IMR-90 (cell line): Measurements from ENCODE around the gene CNIH2. TPM values are rescaled to one million over a fixed set of nuclear protein-coding genes. Genes with fewer than 3 reads are reported as not detected.

Experiments used
- ATAC-seq: fragments of 200-7000 bp; cut with Tn5 transposase; 2 replicates; pipeline ENCODE4 v1.9.1; 2020; ENCODE audit warnings: low read depth, mild to moderate bottlenecking, moderate library complexity
- BruUV-seq: library from RNA; stranded (reverse); fragments of 400-500 nt; replicated peaks from 2 replicates; lab custom pipeline; 2021; lab: Mats Ljungman, UMichigan
- CTCF ChIA-PET: fragments of 300-600 bp; formaldehyde crosslinking; extraction: SDS; loops from one replicate; lab custom pipeline; 2021; ENCODE audit warnings: antibody characterized with exemption; lab: Yijun Ruan, JAX
- POLR2A ChIA-PET: fragments of 300-600 bp; sonication (Branson Sonifier 250); formaldehyde crosslinking; loops from one replicate; lab custom pipeline; 2022; ENCODE audit warnings: antibody characterized with exemption; ENCODE audit not compliant: unreplicated experiment; lab: Charles Lee
- DNase-seq: peaks from one replicate; pipeline ENCODE4 v3.0.0; 2013
- H2AFZ ChIP-seq: replicated peaks from 2 replicates; pipeline ENCODE3; 2013; ENCODE audit warnings: low read length, mild to moderate bottlenecking; ENCODE audit not compliant: poor library complexity
- H2AK5ac ChIP-seq: 2 replicates; pipeline ENCODE4 v1.6.1; 2013; ENCODE audit warnings: low read depth, low read length, inconsistent platforms
- H2AK9ac ChIP-seq: replicated peaks from 2 replicates; pipeline ENCODE3; 2013; ENCODE audit warnings: mild to moderate bottlenecking, low read depth, low read length, moderate library complexity; ENCODE audit not compliant: poor library complexity
- H2BK120ac ChIP-seq: 2 replicates; pipeline ENCODE4 v1.6.1; 2013; ENCODE audit warnings: low read depth, low read length, inconsistent platforms
- H2BK15ac ChIP-seq: 3 replicates; pipeline ENCODE4 v1.6.1; 2013; ENCODE audit warnings: low read depth, low read length, inconsistent platforms
- H2BK20ac ChIP-seq: 2 replicates; pipeline ENCODE4 v1.6.1; 2013; ENCODE audit warnings: low read depth, mild to moderate bottlenecking, inconsistent platforms, low read length, moderate library complexity
- H2BK5ac ChIP-seq: 2 replicates; pipeline ENCODE4 v1.6.1; 2013; ENCODE audit warnings: mild to moderate bottlenecking, low read depth, low read length, inconsistent platforms; ENCODE audit not compliant: poor library complexity, severe bottlenecking
- H3K14ac ChIP-seq: replicated peaks from 2 replicates; pipeline ENCODE4 v1.6.1; 2013; ENCODE audit warnings: low read depth, low read length, inconsistent platforms
- H3K18ac ChIP-seq: 2 replicates; pipeline ENCODE4 v1.6.1; 2013; ENCODE audit warnings: low read depth, low read length, control low read depth
- H3K23ac ChIP-seq: 2 replicates; pipeline ENCODE4 v1.6.1; 2013; ENCODE audit warnings: low read depth, low read length, inconsistent platforms
- H3K27ac ChIP-seq: 2 replicates; pipeline ENCODE4 v1.5.1; 2013; ENCODE audit warnings: mild to moderate bottlenecking, control low read depth, low read length; ENCODE audit not compliant: insufficient read depth
- H3K27me3 ChIP-seq: 2 replicates; pipeline ENCODE4 v1.6.1; 2013; ENCODE audit warnings: low read length; ENCODE audit not compliant: control insufficient read depth, insufficient read depth
- H3K36me3 ChIP-seq: 2 replicates; pipeline ENCODE4 v1.6.1; 2013; ENCODE audit warnings: low read length, mixed read lengths; ENCODE audit not compliant: control insufficient read depth, insufficient read depth
- H3K4ac ChIP-seq: 2 replicates; pipeline ENCODE4 v1.6.1; 2013; ENCODE audit warnings: low read depth, low read length, inconsistent platforms
- H3K4me1 ChIP-seq: 2 replicates; pipeline ENCODE4 v1.6.1; 2013; ENCODE audit warnings: low read length, mixed read lengths; ENCODE audit not compliant: control insufficient read depth, insufficient read depth
- H3K4me2 ChIP-seq: 2 replicates; pipeline ENCODE4 v1.6.1; 2013; ENCODE audit warnings: low read depth, mild to moderate bottlenecking, control low read depth, low read length, moderate library complexity
- H3K4me3 ChIP-seq: 2 replicates; pipeline ENCODE4 v1.5.1; 2013; ENCODE audit warnings: low read depth, mild to moderate bottlenecking, control low read depth, low read length, moderate library complexity; ENCODE audit not compliant: insufficient read depth
- H3K56ac ChIP-seq: 2 replicates; pipeline ENCODE4 v1.6.1; 2013; ENCODE audit warnings: low read length, inconsistent platforms; ENCODE audit not compliant: insufficient read depth; ENCODE audit errors: extremely low read depth
- H3K79me1 ChIP-seq, 2 experiments: 2 replicates each; pipeline ENCODE4 v1.6.1; 2013; ENCODE audit warnings: low read length in 2 of 2, inconsistent platforms in 1 of 2, low read depth in 1 of 2
- H3K9ac ChIP-seq: 2 replicates; pipeline ENCODE4 v1.6.1; 2013; ENCODE audit warnings: low read depth, low read length, control low read depth
- H3K9me1 ChIP-seq: 2 replicates; pipeline ENCODE4 v1.6.1; 2013; ENCODE audit warnings: low read length, inconsistent platforms; ENCODE audit not compliant: insufficient read depth
- H3K9me3 ChIP-seq: 2 replicates; pipeline ENCODE4 v1.6.1; 2013; ENCODE audit warnings: low read length; ENCODE audit not compliant: control insufficient read depth, insufficient read depth
- H4K20me1 ChIP-seq: 2 replicates; pipeline ENCODE4 v1.6.1; 2013; ENCODE audit warnings: low read length, inconsistent platforms; ENCODE audit not compliant: insufficient read depth
- H4K5ac ChIP-seq: 2 replicates; pipeline ENCODE4 v1.6.1; 2013; ENCODE audit warnings: mild to moderate bottlenecking, low read depth, low read length, control low read depth
- H4K8ac ChIP-seq, 2 experiments: 2 replicates each; pipeline ENCODE4 v1.6.1; 2013; ENCODE audit warnings: low read depth in 2 of 2, low read length in 2 of 2, control low read depth in 1 of 2, inconsistent platforms in 1 of 2
- H4K91ac ChIP-seq: 2 replicates; pipeline ENCODE4 v1.6.1; 2013; ENCODE audit warnings: low read depth, low read length, inconsistent platforms; ENCODE audit not compliant: insufficient read depth
- BHLHE40 ChIP-seq: fragments of 150-350 bp; IDR thresholded peaks from 2 replicates; pipeline ENCODE4 v1.6.1; 2016; ENCODE audit warnings: mild to moderate bottlenecking, low read depth, low read length
- CEBPB ChIP-seq: IDR thresholded peaks from 2 replicates; pipeline ENCODE4 v1.6.1; 2012; ENCODE audit warnings: low read depth, low read length, improper control_type of control experiment
- CHD1 ChIP-seq: IDR thresholded peaks from 2 replicates; pipeline ENCODE4 v1.6.1; 2012; ENCODE audit warnings: low read depth, low read length, improper control_type of control experiment
- FOS ChIP-seq: fragments of 150-350 bp; IDR thresholded peaks from 2 replicates; pipeline ENCODE4 v1.6.1; 2016; ENCODE audit warnings: low read depth, low read length
- MAFK ChIP-seq: IDR thresholded peaks from 2 replicates; pipeline ENCODE4 v1.6.1; 2012; ENCODE audit warnings: low read depth, low read length, improper control_type of control experiment
- MAZ ChIP-seq: IDR thresholded peaks from 2 replicates; pipeline ENCODE4 v1.6.1; 2012; ENCODE audit warnings: low read depth, mild to moderate bottlenecking, low read length, improper control_type of control experiment, moderate library complexity, borderline replicate concordance
- MXI1 ChIP-seq: IDR thresholded peaks from 2 replicates; pipeline ENCODE4 v1.6.1; 2012; ENCODE audit warnings: low read depth, mild to moderate bottlenecking, low read length, moderate library complexity, borderline replicate concordance
- NFE2L2 ChIP-seq: fragments of 150-350 bp; IDR thresholded peaks from 2 replicates; pipeline ENCODE4 v1.6.1; 2016; ENCODE audit warnings: low read depth, mild to moderate bottlenecking, low read length
- POLR2A ChIP-seq: IDR thresholded peaks from 2 replicates; pipeline ENCODE4 v1.6.1; 2012; ENCODE audit warnings: mild to moderate bottlenecking, low read depth, low read length
- RAD21 ChIP-seq: IDR thresholded peaks from 2 replicates; pipeline ENCODE4 v1.6.1; 2012; ENCODE audit warnings: low read length, improper control_type of control experiment
- RCOR1 ChIP-seq: IDR thresholded peaks from 2 replicates; pipeline ENCODE4 v1.6.1; 2012; ENCODE audit warnings: mild to moderate bottlenecking, low read length, improper control_type of control experiment; ENCODE audit not compliant: insufficient replicate concordance
- RFX5 ChIP-seq: IDR thresholded peaks from 2 replicates; pipeline ENCODE4 v1.8.0; 2012; ENCODE audit warnings: low read depth, mild to moderate bottlenecking, low read length, moderate library complexity
- SMC3 ChIP-seq: fragments of 150-350 bp; IDR thresholded peaks from 2 replicates; pipeline ENCODE4 v1.6.1; 2016; ENCODE audit warnings: low read depth, mild to moderate bottlenecking, antibody characterized with exemption, low read length, moderate library complexity
- USF2 ChIP-seq: fragments of 150-350 bp; IDR thresholded peaks from 2 replicates; pipeline ENCODE4 v1.6.1; 2017; ENCODE audit warnings: mild to moderate bottlenecking, antibody characterized with exemption, low read length, low read depth
- WGBS, 2 experiments: methylation state at CpG; one replicate each; pipeline versions ENCODE4 v1.1.5 to v1.1.7; 2013; ENCODE audit warnings: missing lambda C conversion rate in 2 of 2; ENCODE audit not compliant: insufficient read length in 1 of 2; ENCODE audit errors: extremely low coverage in 2 of 2; 5-methylcytosine and 5-hydroxymethylcytosine counted together
- dilution Hi-C: fragments of 300-500 bp; cut with HindIII; formaldehyde crosslinking; loops from one replicate; pipeline ENCODE4 v1.14.3; 2018; ENCODE audit warnings: low sequenced_read_pairs; ENCODE audit not compliant: unreplicated experiment
- in situ Hi-C: fragments of 300-500 bp; cut with MboI; formaldehyde crosslinking; loops from 3 replicates; pipeline ENCODE4 v1.14.3; 2019; ENCODE audit warnings: low sequenced_read_pairs, inconsistent platforms, mixed read lengths
- intact Hi-C: fragments of 100-400 bp; cut with micrococcal nuclease; formaldehyde crosslinking; loops from 2 replicates; pipeline ENCODE4 v1.10.0; 2022
- polyA plus RNA-seq, 3 experiments: library from polyadenylated mRNA; depleted of rRNA; stranded (reverse); fragments of >200 nt; gene quantifications; 2 replicates each; pipeline ENCODE4 v1.2.3, GENCODE V29; 2012; ENCODE audit warnings: low replicate concordance in 1 of 3
- total RNA-seq: library from RNA; depleted of rRNA; stranded (reverse); fragments of >200 nt; gene quantifications from 2 replicates; pipeline ENCODE4 v1.2.3, GENCODE V29; 2012
- TF ChIP-seq, protein P1 (sequence below): fragments of 150-350 bp; IDR thresholded peaks from 2 replicates; pipeline ENCODE4 v1.6.1; 2016; ENCODE audit warnings: low read depth, mild to moderate bottlenecking, low read length, moderate library complexity, borderline replicate concordance
- TF ChIP-seq, protein P2 (sequence below): conservative IDR thresholded peaks from 2 replicates; pipeline ENCODE4 v1.5.1; 2012; ENCODE audit warnings: mild to moderate bottlenecking, low read depth, low read length, improper control_type of control experiment

CNIH2 gene
- total and polyA plus RNA-seq, 2 of the 4 experiments (the other 2 are of a cell fraction): 0.54 to 3.4 TPM

GRCh38 chr11:66274219-66274618 lies 3.8 kb upstream of the CNIH2 start:
- Histone ChIP-seq H3K23ac (no peak overlapping the region), H2BK15ac (no peak overlapping the region), H3K4ac (no peak overlapping the region), H4K91ac (no peak overlapping the region), H3K9ac (no peak overlapping the region), H3K4me3 (no peak overlapping the region), H3K4me1 (peaks cover 3% of the 10 kb centered on the region; the same call in 1 of the 2 replicates), H3K36me3 (peaks cover 50% of the 10 kb centered on the region), H2AK5ac (no peak overlapping the region), H3K18ac (no peak overlapping the region), H4K5ac (no peak overlapping the region), H4K8ac (no peak overlapping the region), H2AFZ (no peak overlapping the region), H4K20me1 (peaks cover 37% of the 10 kb centered on the region; the same call in 1 of the 2 replicates), H3K27me3 (no peaks in the 10 kb centered on the region; the same call in 1 of the 2 replicates), H2BK20ac (no peak overlapping the region), H3K4me2 (no peak overlapping the region), H3K9me3 (no peaks in the 10 kb centered on the region), H2BK120ac (no peak overlapping the region), H3K56ac (no peak overlapping the region), H3K27ac (no peak overlapping the region), H3K14ac (no peak overlapping the region), H3K9me1 (peaks cover 2% of the 10 kb centered on the region; the same call in 1 of the 2 replicates), H2AK9ac (no peak overlapping the region), H3K79me1 (peaks cover 10 to 38% of the 10 kb centered on the region in 2 experiments), H2BK5ac (no peak overlapping the region)
- CTCF ChIA-PET: no interaction called here
- no TSS peak for BruUV-seq
- POLR2A ChIA-PET: no interaction called here
- 70% methylated on average over 1 of the region's 1 CpG; no CpG with 5 or more reads in 1 of the 2 experiments for whole genome bisulfite sequencing, 2 experiments
- in situ Hi-C loops (no loop called here), intact Hi-C loops (no loop called here), dilution Hi-C loops (no loop called here)
- DNase-seq (no peak), ATAC-seq (no peak)
- TF ChIP-seq, protein P1, sequence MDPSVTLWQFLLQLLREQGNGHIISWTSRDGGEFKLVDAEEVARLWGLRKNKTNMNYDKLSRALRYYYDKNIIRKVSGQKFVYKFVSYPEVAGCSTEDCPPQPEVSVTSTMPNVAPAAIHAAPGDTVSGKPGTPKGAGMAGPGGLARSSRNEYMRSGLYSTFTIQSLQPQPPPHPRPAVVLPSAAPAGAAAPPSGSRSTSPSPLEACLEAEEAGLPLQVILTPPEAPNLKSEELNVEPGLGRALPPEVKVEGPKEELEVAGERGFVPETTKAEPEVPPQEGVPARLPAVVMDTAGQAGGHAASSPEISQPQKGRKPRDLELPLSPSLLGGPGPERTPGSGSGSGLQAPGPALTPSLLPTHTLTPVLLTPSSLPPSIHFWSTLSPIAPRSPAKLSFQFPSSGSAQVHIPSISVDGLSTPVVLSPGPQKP: no peak
- TF ChIP-seq FOS: no peak
- TF ChIP-seq RAD21: no peak
- no peak for TF ChIP-seq NFE2L2
- TF ChIP-seq CEBPB: no peak
- TF ChIP-seq, protein P2, sequence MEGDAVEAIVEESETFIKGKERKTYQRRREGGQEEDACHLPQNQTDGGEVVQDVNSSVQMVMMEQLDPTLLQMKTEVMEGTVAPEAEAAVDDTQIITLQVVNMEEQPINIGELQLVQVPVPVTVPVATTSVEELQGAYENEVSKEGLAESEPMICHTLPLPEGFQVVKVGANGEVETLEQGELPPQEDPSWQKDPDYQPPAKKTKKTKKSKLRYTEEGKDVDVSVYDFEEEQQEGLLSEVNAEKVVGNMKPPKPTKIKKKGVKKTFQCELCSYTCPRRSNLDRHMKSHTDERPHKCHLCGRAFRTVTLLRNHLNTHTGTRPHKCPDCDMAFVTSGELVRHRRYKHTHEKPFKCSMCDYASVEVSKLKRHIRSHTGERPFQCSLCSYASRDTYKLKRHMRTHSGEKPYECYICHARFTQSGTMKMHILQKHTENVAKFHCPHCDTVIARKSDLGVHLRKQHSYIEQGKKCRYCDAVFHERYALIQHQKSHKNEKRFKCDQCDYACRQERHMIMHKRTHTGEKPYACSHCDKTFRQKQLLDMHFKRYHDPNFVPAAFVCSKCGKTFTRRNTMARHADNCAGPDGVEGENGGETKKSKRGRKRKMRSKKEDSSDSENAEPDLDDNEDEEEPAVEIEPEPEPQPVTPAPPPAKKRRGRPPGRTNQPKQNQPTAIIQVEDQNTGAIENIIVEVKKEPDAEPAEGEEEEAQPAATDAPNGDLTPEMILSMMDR: no peak
- no peak for TF ChIP-seq CHD1
- no peak for TF ChIP-seq POLR2A
- no peak for TF ChIP-seq RFX5
- TF ChIP-seq RCOR1: no peak
- no peak for TF ChIP-seq USF2
- no peak for TF ChIP-seq MAFK
- TF ChIP-seq BHLHE40: no peak
- TF ChIP-seq SMC3: no peak
- TF ChIP-seq MXI1: no peak
- TF ChIP-seq MAZ: no peak
